Measurements from ENCODE around the gene MON2. TPM values are rescaled to one million over a fixed set of nuclear protein-coding genes. Genes with fewer than 3 reads are reported as not detected.

MON2 gene
- total RNA-seq, 4 donors from 2014 or later: 23.5 to 75.8 (median 40.6) TPM

- Histone ChIP-seq H3K36me3 (peaks cover 0 to 53% of the 10 kb centered on the region in 2 donors), H3K4me3 (no peak overlapping the region), H3K9me3 (no peaks in the 10 kb centered on the region), H3K27ac (no peak overlapping the region), H3K27me3 (no peaks in the 10 kb centered on the region), H3K4me1 (no peaks in the 10 kb centered on the region)
- TF ChIP-seq EP300 (IDR thresholded peaks at IDR 0.05): no peak
- no peak for TF ChIP-seq POLR2A (IDR thresholded peaks at IDR 0.05)
- TF ChIP-seq POLR2AphosphoS5 (IDR thresholded peaks at IDR 0.05): no peak
- no peak for TF ChIP-seq CTCF (IDR thresholded peaks at IDR 0.05)
- no peak for ATAC-seq
- WGBS, 2 donors (ENCODE audit: low coverage in 1 of 2): 50 to 65% methylated on average over 1 of the region's 1 CpG
Measured at GRCh38 chr12:62523619-62524018, 57.0 kb downstream of the MON2 start.

DNA sequence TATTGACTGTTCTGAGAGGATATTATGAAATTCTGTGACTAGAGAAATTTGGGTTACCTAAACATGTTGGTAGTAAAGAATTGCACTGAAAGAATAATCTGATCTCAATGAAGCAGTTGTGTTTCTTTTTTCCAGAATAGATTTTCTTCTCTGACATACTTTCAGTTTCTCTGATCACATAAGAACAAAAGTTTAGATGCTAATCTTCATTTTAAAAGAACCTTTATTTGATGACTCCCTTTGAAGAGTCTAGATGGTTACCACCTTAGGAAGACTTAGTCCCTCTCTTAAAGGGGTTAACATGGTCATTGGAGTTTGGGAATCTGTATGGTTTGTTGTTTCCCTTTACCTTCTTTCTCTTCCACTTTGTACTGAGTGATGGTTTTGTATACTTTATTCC is 58.6 kb downstream of the MON2 start:
- H3K4me1 ChIP-seq: no peaks in the 10 kb centered on the region
- no peak overlapping the region for H3K27ac ChIP-seq
- H3K9me3 ChIP-seq: no peaks in the 10 kb centered on the region
- no peak overlapping the region for H3K4me3 ChIP-seq
- no peaks in the 10 kb centered on the region for H3K27me3 ChIP-seq
- no peak for ATAC-seq
- peaks cover 0 to 40% of the 10 kb centered on the region in 2 donors for H3K36me3 ChIP-seq
- TF ChIP-seq EP300 (IDR thresholded peaks at IDR 0.05): no peak

GRCh38 chr12:62530596-62530995 is 64.0 kb downstream of the MON2 start:
- no peaks in the 10 kb centered on the region for H3K27me3 ChIP-seq
- no peak overlapping the region for H3K4me3 ChIP-seq
- no peaks in the 10 kb centered on the region for H3K9me3 ChIP-seq
- H3K27ac ChIP-seq: no peak overlapping the region
- H3K4me1 ChIP-seq: no peaks in the 10 kb centered on the region
- H3K36me3 ChIP-seq: peaks cover 0 to 58% of the 10 kb centered on the region in 2 donors
- 53 to 64% methylated on average over 1 of the region's 1 CpG for WGBS, 2 donors (ENCODE audit: low coverage in 1 of 2)
- ATAC-seq: no peak
- no peak for TF ChIP-seq EP300 (IDR thresholded peaks at IDR 0.05)
- TF ChIP-seq POLR2A (IDR thresholded peaks at IDR 0.05): no peak
- no peak for TF ChIP-seq POLR2AphosphoS5 (IDR thresholded peaks at IDR 0.05)
- no peak for TF ChIP-seq CTCF (IDR thresholded peaks at IDR 0.05)

- Histone ChIP-seq H3K36me3 (peaks cover 0 to 64% of the 10 kb centered on the region in 2 donors), H3K4me3 (no peak overlapping the region)
Measured at GRCh38 chr12:62532333-62532732, 65.7 kb downstream of the MON2 start.

GRCh38 chr12:62533087-62533754 is 66.6 kb downstream of the MON2 start:
- TF ChIP-seq CTCF (IDR thresholded peaks at IDR 0.05): no peak
- TF ChIP-seq POLR2A (IDR thresholded peaks at IDR 0.05): no peak
- TF ChIP-seq EP300 (IDR thresholded peaks at IDR 0.05): no peak
- no peak for TF ChIP-seq POLR2AphosphoS5 (IDR thresholded peaks at IDR 0.05)
- WGBS, 2 donors (ENCODE audit: low coverage in 1 of 2): 87 to 100% methylated on average over 2 of the region's 2 CpGs
- H3K4me3 ChIP-seq: no peak overlapping the region
- ATAC-seq: no peak
- no peaks in the 10 kb centered on the region for H3K9me3 ChIP-seq
- H3K36me3 ChIP-seq: peaks cover 0 to 65% of the 10 kb centered on the region in 2 donors
- no peaks in the 10 kb centered on the region for H3K27me3 ChIP-seq
- no peak overlapping the region for H3K27ac ChIP-seq
- peaks cover 0 to 13% (median 3%) of the 10 kb centered on the region in 3 donors for H3K4me1 ChIP-seq

More at GRCh38 chr12:62532333-62532732, 65.7 kb downstream of the MON2 start:
- TF ChIP-seq POLR2AphosphoS5 (IDR thresholded peaks at IDR 0.05) (no peak), CTCF (IDR thresholded peaks at IDR 0.05) (no peak), POLR2A (IDR thresholded peaks at IDR 0.05) (no peak), EP300 (IDR thresholded peaks at IDR 0.05) (no peak)
- H3K9me3 ChIP-seq: no peaks in the 10 kb centered on the region
- ATAC-seq: no peak
- no peaks in the 10 kb centered on the region for H3K27me3 ChIP-seq
- H3K4me1 ChIP-seq: peaks cover 0 to 4% (median 0%) of the 10 kb centered on the region in 3 donors
- WGBS, 2 donors (ENCODE audit: low coverage in 1 of 2): 72 to 73% methylated on average over 3 of the region's 3 CpGs
- H3K27ac ChIP-seq: no peak overlapping the region
